Small intestine (tissue), 4 donors: ENCODE data around the gene CHCT1. TPM values are rescaled to one million over a fixed set of nuclear protein-coding genes. Genes with fewer than 3 reads are reported as not detected.

Source experiments
- polyA plus RNA-seq, 4 donors: library from polyadenylated mRNA; stranded (reverse) in 3 of 4; unstranded in 1 of 4; fragments of 200-250 nt in 3 of 4; fragments of 120-200 nt in 1 of 4; gene quantifications; one replicate each; pipeline versions ENCODE4 v1.2.1 to v1.2.3, GENCODE V29; 2013
- donor health status: healthy with polysubstance abuse.
- donor health status: Bipolar disorder and iron deficiency.
- donor health status: healthy.

The CHCT1 gene
- polyA plus RNA-seq, 4 donors: 0.07 to 0.10 TPM; not detected in 2

Other genes starting within 250 kb of the CHCT1 start
- gene USP32, start 30.4 kb upstream of the CHCT1 start, polyA plus RNA-seq: 10 to 100 TPM; 10.3 to 21.9 (median 15.1) TPM
- 10 to 100 TPM in 1 of 4 donors, 1 to 10 TPM in 3; 5.7 to 31.5 (median 8.1) TPM for gene APPBP2, start 103.8 kb downstream of the CHCT1 start, polyA plus RNA-seq
- 10 to 100 TPM in 1 of 4 donors, 1 to 10 TPM in 3; 3.8 to 13.6 (median 5.7) TPM for gene PPM1D, start 177.7 kb downstream of the CHCT1 start, polyA plus RNA-seq